Measurements from ENCODE around the gene SLC25A36.

The SLC25A36 gene

DNA sequence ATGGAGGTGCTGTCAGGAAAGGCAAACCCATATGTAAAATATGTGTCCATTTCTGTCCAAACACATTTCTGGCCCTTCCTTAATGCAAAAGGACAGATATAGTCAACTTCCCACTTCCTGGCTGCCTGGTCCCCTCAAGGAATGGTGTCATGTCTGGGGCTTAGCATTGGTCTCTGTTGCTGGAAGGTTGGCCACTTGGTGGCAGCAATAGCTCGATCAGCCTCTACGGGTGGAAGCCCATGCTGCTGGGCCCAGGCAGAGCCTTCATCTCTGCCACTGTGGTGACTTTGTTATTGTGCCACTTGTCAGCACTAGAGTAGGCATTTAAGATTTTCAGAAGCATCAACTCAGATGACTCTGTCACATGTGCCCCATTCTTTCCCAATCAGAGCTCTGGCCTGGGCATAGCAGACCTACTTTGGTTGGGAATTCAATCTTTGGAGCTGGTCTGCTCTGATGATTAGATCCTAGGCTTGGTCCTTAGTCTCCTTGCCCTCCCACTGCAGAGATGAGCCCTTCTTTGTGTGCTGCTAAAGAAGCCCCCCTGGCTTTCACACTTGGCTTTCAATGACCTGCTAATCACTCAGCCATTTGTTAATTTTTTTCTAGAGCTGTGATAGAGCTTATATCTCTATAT is 58.5 kb downstream of the SLC25A36 start:
- peak; percentile 8 for DNase-seq

DNA sequence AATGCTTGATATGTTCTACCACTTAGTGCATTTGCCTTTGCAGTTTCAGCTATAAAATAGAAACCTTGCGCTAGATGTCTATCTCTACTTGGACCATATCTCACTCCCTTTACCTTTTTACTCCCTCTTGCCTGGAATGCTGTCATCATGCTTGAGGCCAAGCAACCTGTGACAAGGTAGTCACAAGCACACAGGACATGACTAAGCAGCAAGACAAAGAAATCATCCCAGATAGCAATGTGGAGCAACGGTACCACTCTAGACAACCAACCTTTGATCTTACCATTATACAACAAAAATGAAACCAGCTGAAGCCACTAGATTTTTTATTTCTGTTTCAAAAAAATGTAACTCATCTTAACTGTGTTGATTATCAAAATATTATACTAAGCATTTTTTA is 59.0 kb downstream of the SLC25A36 start:
- DNase-seq: no peak

DNA sequence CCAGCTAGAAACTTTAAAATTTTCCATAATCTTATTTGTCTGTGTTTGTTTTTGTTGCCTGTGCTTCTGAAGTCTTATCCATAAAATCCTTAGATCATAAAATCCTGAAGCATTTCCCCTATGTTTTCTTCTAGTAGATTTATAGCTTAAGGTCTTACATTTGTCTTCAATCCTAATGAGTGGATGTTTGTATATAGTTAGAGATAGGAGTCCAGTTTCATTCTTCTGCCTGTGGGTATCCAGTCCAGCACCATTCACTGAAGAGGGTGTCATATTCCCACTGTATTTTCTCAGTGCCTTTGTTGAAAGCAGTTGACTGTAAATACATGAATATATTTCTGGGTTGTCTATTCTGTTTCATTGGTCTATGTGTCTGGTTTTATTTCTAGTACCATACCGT is 64.7 kb downstream of the SLC25A36 start:
- no peak for DNase-seq

DNA sequence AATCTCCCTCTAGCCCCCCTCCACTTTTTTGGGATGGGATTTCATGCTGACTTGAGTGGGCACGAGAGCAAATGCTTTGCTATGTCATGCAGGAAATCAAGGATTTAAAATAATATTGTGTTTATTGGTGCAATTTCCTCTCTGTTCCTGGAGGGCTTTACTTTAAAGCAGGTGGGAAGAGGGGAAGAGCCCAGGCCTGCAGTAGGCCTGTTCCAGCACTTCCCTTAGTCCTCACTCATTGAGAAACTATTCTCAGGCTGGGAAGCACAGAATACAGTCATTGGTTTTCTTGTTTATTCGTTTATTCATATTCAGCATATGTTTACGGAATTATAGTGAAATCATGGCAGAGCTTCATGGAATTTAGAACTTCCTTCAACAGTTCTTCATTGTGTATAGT is 67.9 kb downstream of the SLC25A36 start:
- DNase-seq: no peak

DNA sequence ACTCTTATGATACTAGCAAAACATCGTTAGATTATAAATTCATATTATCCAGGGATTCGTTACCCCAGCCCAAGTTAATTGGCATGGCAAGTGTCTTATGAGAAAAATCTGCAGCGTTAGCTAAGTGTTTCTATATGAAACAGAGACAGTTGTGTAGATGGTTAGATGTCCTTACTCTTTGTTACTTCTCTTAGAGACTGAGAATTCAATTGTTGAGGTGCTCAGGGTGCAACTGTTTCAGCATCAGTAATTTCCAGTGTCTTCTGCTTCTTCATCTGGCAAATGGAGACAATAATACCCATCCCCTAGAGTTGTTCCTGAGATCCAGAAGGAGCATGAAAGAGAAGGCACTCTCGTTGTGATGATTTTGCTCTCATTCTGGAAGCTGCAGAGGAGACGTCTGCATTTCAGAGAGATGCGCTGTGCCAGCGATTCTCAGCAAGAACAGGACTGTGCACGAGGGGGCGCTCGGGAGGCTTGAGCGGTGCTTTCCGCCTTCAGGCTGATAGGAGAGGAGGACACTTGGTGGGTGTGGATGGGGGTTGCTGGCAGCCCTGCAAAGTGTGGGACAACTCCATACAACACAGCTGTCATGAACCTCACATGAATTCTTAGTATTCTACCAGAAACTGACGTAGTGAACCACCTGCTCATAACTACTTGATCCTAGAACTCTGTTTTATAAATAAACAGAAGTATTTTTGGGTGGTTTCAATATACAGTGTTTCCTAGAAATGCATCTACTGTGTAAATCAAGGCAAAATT is 69.8 kb downstream of the SLC25A36 start:
- DNase-seq: peak; percentile 66

DNA sequence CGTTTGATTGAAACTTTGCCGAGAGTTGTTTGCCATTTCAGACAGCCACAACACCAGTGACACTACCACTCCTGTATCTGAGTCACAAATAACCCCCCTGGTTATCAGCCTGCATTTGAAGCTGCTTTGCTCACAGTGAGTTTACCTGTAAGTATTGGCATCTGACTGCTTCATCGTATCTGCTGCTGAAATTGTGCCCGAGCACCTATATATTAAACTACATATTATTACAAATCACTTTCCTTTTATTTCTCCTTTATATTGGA is 70.3 kb downstream of the SLC25A36 start:
- DNase-seq: no peak

DNA sequence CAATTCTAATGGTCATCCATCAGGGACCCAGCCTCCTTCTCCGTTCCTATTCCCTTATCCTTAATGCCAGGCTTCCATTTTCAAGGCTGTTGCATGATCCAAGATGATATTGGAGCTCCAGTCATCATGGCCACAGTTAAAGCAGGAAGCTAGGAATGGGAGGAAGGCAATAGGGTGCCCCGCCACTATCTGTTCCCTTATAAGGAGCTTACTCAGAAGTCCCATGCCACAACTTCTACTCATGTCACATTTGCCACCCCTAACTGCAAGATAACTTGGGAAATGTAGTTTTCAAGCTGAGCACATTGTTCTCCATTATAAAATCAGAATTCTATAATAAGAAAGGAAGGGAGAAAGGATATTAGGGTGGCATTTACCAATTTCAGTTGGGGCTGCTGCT is 70.9 kb downstream of the SLC25A36 start:
- no peak for DNase-seq

DNA sequence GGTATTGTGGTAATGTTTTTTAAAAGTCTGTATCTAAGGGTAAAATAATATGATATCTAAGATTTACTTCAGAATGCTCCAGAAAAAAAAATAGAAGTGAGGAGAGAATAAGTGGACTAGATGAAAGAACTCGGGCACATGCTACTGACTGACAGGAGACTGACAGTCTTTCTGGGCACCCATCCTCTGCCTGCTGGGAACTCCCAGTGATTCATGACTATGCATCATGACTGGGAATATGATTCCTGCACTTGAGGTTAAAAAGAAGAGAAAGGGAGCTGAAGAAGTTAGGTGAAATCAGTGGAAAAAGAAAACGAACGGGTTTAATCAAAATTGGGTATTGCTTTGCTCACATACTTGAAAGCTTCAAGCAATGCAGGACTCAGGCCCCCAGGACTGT is 73.8 kb downstream of the SLC25A36 start:
- no peak for DNase-seq

DNA sequence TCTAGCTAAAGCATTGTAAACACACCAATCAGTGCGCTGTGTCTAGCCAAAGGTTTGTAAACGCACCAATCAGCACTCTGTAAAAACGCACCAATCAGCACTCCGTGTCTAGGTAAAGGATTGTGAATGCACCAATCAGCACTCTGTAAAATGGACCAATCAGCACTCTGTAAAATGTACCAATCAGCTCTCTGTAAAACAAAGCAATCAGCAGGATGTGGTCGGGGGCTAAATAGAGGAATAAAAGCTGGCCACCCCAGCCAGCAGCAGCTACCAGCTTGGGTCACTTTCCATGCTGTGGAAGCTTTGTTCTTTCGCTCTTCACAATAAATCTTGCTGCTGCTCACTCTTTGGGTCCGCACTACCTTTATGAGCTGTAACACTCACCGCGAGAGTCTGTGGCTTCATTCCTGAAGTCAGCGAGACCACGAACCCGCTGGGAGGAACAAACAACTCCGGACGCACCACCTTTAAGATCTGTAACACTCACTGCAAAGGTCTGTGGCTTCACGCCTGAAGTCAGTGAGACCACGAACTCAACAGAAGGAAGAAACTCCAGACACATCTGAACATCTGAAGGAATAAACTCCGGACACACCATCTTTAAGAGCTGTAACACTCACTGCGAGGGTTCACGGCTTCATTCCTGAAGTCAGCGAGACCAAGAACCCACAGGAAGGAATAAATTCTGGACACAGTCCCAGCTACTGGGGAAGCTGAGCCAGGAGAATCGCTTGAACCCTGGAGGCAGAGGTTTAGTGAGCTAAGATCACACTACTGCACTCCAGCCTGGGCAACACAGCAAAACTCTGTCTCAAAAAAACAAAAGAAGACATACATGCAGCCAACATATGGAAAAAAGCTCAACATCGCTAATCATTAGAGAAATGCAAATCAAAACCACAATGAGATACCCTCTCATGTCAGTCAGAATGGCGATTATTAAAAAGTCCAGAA is 76.0 kb downstream of the SLC25A36 start:
- peak; percentile 10 for DNase-seq

DNA sequence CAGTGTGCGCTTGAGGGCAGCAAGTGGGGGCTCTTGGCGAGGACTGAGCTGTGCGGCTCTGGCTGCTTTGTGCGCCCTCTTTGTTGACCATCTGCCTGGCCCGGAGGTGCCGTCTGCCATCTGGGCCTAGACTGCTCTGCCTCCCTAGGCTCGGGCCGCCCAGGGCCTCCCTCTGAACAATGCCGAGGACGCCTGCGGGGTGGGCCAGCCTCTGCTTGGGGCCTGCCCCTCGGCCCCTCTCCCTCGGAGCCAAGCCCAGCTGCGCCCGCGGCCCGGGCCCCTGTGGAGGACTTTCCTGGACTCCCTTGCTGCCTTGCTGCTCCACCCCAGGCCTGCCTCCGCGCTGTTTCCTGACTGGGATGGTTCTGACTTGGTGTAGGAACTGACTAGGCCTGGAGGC is 77.6 kb downstream of the SLC25A36 start:
- no peak for DNase-seq

DNA sequence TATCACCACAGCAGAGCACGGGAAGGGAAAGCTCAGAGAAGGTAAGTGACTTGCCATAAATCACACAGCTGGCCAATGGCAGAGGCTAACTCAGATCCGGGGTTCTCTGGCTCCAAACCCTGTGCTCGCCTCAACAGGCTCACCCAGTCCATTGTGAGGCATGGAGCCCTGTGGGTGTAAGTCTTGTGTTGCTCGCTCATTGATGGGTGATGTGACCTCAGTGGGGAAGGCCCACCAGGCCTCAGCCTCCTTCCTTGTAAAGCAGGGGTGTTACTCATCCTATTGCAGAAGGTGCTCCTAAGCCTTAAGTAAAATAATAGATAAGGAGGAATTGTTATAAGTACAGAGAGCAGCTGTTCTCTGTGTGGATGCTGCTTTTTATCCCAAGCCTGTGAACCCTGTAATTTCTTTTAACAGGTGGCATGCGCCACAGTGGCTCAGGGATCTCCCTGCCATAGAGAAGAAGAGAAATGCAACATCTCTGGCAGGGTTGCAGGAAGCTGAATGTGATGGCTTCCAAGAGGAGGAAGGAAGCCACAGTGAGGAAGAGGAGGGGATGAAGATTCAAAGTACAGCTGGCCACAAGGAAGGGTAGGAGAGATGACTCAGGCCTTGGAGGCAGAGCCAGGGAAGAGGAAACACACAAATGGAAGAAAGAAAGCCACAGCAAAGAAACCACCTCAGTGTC is 78.7 kb downstream of the SLC25A36 start:
- DNase-seq: no peak

DNA sequence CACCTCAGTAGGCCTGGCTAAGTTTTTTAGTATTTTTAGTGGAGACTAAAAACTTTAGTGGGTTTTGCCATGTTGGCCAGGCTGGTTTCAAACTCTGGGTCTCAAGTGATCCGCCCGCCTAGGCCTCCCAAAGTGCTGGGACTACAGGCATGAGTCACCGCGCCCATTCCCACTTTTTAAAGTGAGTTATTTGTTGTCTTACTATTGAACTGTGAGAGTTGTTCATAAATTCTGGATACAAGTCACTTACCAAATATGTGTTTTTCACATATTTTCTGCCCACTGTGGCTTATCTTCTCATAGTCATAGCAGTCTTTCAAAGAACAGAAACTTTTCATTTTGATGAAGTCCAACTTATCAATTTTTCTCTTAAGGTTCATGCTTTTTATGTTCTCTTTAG is 79.6 kb downstream of the SLC25A36 start:
- DNase-seq: no peak

Measured in NCI-H1048 (cell line).